Osteocyte (in vitro differentiated cells): Measurements from ENCODE around the gene B3GALT4. TPM values are rescaled to one million over a fixed set of nuclear protein-coding genes. Genes with fewer than 3 reads are reported as not detected.

ENCODE experiments used
- DNase-seq: peaks from one replicate; pipeline ENCODE4 v3.0.0; 2021; ENCODE audit warnings: mixed read lengths; ENCODE audit not compliant: unreplicated experiment; ENCODE audit errors: extremely low spot score
- H3K27ac Mint-ChIP-seq: one replicate; pipeline ENCODE4 v1.8.0; 2021; ENCODE audit warnings: mild to moderate bottlenecking, mixed read lengths; ENCODE audit not compliant: unreplicated experiment
- H3K27me3 Mint-ChIP-seq: one replicate; pipeline ENCODE4 v1.8.0; 2021; ENCODE audit warnings: mixed read lengths; ENCODE audit not compliant: unreplicated experiment
- H3K36me3 Mint-ChIP-seq: one replicate; pipeline ENCODE4 v1.8.0; 2021; ENCODE audit warnings: mixed read lengths; ENCODE audit not compliant: unreplicated experiment
- H3K4me1 Mint-ChIP-seq: one replicate; pipeline ENCODE4 v1.8.0; 2021; ENCODE audit warnings: mixed read lengths; ENCODE audit not compliant: unreplicated experiment
- H3K4me3 Mint-ChIP-seq: one replicate; pipeline ENCODE4 v1.8.0; 2021; ENCODE audit warnings: mild to moderate bottlenecking, moderate library complexity, mixed read lengths; ENCODE audit not compliant: unreplicated experiment
- H3K9me3 Mint-ChIP-seq: one replicate; pipeline ENCODE4 v1.8.0; 2021; ENCODE audit warnings: mixed read lengths; ENCODE audit not compliant: unreplicated experiment
- CTCF ChIP-seq: fragments of 200-600 bp; sonication (generic); IDR thresholded peaks from 2 replicates; pipeline ENCODE4 v1.5.0; 2021; ENCODE audit warnings: antibody characterized with exemption, mild to moderate bottlenecking, moderate library complexity
- total RNA-seq: library from RNA; stranded (reverse); gene quantifications from 2 replicates; pipeline ENCODE4 v1.2.1, GENCODE V29; 2021

The B3GALT4 gene
- total RNA-seq, 1 donor from 2014 or later = 6.3 TPM

- TF ChIP-seq CTCF = no peak
- no peaks in the 10 kb centered on the region for H3K27me3 Mint-ChIP-seq
- peaks cover 53% of the 10 kb centered on the region for H3K4me1 Mint-ChIP-seq
- H3K9me3 Mint-ChIP-seq = no peaks in the 10 kb centered on the region
- peak within 1 kb of the TSS; percentile 96 for H3K4me3 Mint-ChIP-seq
- H3K36me3 Mint-ChIP-seq = peaks cover 9% of the 10 kb centered on the region
- DNase-seq = no peak
- H3K27ac Mint-ChIP-seq = peak within 1 kb of the TSS; percentile 99
Observed at GRCh38 chr6:33313709-33314514, 37.0 kb downstream of the B3GALT4 start, which contains the start of gene TAPBP. Gene TAPBP (minus strand): TSS chr6:33314078. CDS start chr6:33314041, 37 bp downstream.

GRCh38 chr6:33314515-33314942, 37.6 kb downstream of the B3GALT4 start:
- H3K4me1 Mint-ChIP-seq = peaks cover 56% of the 10 kb centered on the region

GRCh38 chr6:33314943-33315792, 38.2 kb downstream of the B3GALT4 start:
- Mint-ChIP-seq H3K4me1 (peaks cover 61% of the 10 kb centered on the region), H3K27ac (peak overlapping the region; percentile 99), H3K36me3 (peaks cover 16% of the 10 kb centered on the region), H3K9me3 (no peaks in the 10 kb centered on the region), H3K27me3 (no peaks in the 10 kb centered on the region), H3K4me3 (peak overlapping the region; percentile 96)
- no peak for TF ChIP-seq CTCF
- DNase-seq = no peak

More at GRCh38 chr6:33314515-33314942, 37.6 kb downstream of the B3GALT4 start:
- DNase-seq = no peak
- peaks cover 13% of the 10 kb centered on the region for H3K36me3 Mint-ChIP-seq
- no peak for TF ChIP-seq CTCF
- peak overlapping the region; percentile 99 for H3K27ac Mint-ChIP-seq
- peak overlapping the region; percentile 96 for H3K4me3 Mint-ChIP-seq
- H3K9me3 Mint-ChIP-seq = no peaks in the 10 kb centered on the region
- no peaks in the 10 kb centered on the region for H3K27me3 Mint-ChIP-seq

- peaks cover 64% of the 10 kb centered on the region for H3K4me1 Mint-ChIP-seq
Observed at GRCh38 chr6:33315793-33316602, 39.1 kb downstream of the B3GALT4 start.

More at GRCh38 chr6:33315793-33316602, 39.1 kb downstream of the B3GALT4 start:
- no peaks in the 10 kb centered on the region for H3K9me3 Mint-ChIP-seq
- no peaks in the 10 kb centered on the region for H3K27me3 Mint-ChIP-seq
- no peak for DNase-seq
- H3K4me3 Mint-ChIP-seq = peak overlapping the region; percentile 70
- peak overlapping the region; percentile 99 for H3K27ac Mint-ChIP-seq
- no peak for TF ChIP-seq CTCF
- peaks cover 20% of the 10 kb centered on the region for H3K36me3 Mint-ChIP-seq
